SK-N-DZ (cell line): ENCODE results near the gene VWF.

Experiments
- small RNA-seq, 2 experiments: library from RNA; depleted of rRNA; stranded (forward); fragments of <200 nt; gene quantifications; one replicate each; pipeline ENCODE3, GENCODE V24; 2014

The VWF gene

Small RNAs within 50 kb of the gene (small RNA-seq; reads per million reads assigned to genes)
- gene RN7SL69P: 0 reads per million in 2 experiments
